WTC11 (cell line): Measurements from ENCODE around the gene GPN2. TPM values are rescaled to one million over a fixed set of nuclear protein-coding genes. Genes with fewer than 3 reads are reported as not detected.
A peak's percentile ranks its signal among the peaks of the same experiment; 100 is the strongest.

Experiments used
- ATAC-seq: fragments of 200-7000 bp; cut with Tn5 transposase; 2 replicates; pipeline ENCODE4 v1.10.0; 2021; ENCODE audit warnings: mild to moderate bottlenecking, moderate library complexity
- CTCF ChIA-PET: fragments of 300-600 bp; sonication (Branson Sonifier 250); formaldehyde crosslinking; loops from one replicate; lab custom pipeline; 2021; ENCODE audit warnings: antibody characterized with exemption; lab: Charles Lee
- POLR2A ChIA-PET: fragments of 350-600 bp; sonication (Branson Sonifier 250); formaldehyde crosslinking; loops from one replicate; lab custom pipeline; 2021; ENCODE audit warnings: antibody characterized with exemption; lab: Charles Lee
- DNase-seq: peaks from one replicate; pipeline ENCODE4 v3.0.0; 2021; ENCODE audit warnings: low spot score
- H3K27ac Mint-ChIP-seq: 2 replicates; pipeline ENCODE4 v1.8.0; 2021; ENCODE audit warnings: mixed read lengths
- H3K27me3 Mint-ChIP-seq: 2 replicates; pipeline ENCODE4 v1.8.0; 2021; ENCODE audit warnings: low read depth, mild to moderate bottlenecking, moderate library complexity, mixed read lengths
- H3K36me3 Mint-ChIP-seq: 2 replicates; pipeline ENCODE4 v1.8.0; 2021; ENCODE audit warnings: mixed read lengths
- H3K4me1 Mint-ChIP-seq: 2 replicates; pipeline ENCODE4 v1.8.0; 2022; ENCODE audit warnings: mixed read lengths
- H3K4me3 Mint-ChIP-seq: 2 replicates; pipeline ENCODE4 v1.8.0; 2021; ENCODE audit warnings: mild to moderate bottlenecking, moderate library complexity, mixed read lengths
- H3K9me3 Mint-ChIP-seq: 2 replicates; pipeline ENCODE4 v1.8.0; 2021; ENCODE audit warnings: mixed read lengths
- ETV6 ChIP-seq: sonication (generic); formaldehyde crosslinking; IDR thresholded peaks from 2 replicates; pipeline ENCODE4 v1.8.1; 2022; ENCODE audit warnings: mild to moderate bottlenecking, missing genetic modification reagents
- STAT6 ChIP-seq: sonication (generic); formaldehyde crosslinking; conservative IDR thresholded peaks from 2 replicates; pipeline ENCODE4 v1.8.1; 2023; ENCODE audit warnings: mild to moderate bottlenecking, low read depth, missing genetic modification reagents, moderate library complexity
- ZBTB21 ChIP-seq: sonication (generic); formaldehyde crosslinking; IDR thresholded peaks from 2 replicates; pipeline ENCODE4 v1.8.1; 2023; ENCODE audit warnings: mild to moderate bottlenecking, missing genetic modification reagents, borderline replicate concordance
- ZNF121 ChIP-seq: sonication (generic); formaldehyde crosslinking; IDR thresholded peaks from 2 replicates; pipeline ENCODE4 v1.8.0; 2023; ENCODE audit warnings: missing genetic modification reagents
- ZNF281 ChIP-seq: sonication (generic); formaldehyde crosslinking; IDR thresholded peaks from 2 replicates; pipeline ENCODE4 v1.8.0; 2023; ENCODE audit warnings: mild to moderate bottlenecking, missing genetic modification reagents
- total RNA-seq: library from RNA; stranded (reverse); gene quantifications from 3 replicates; pipeline ENCODE4 v1.2.3, GENCODE V29; 2021
- TF ChIP-seq, protein P1 (sequence below): fragments of 250-450 bp; sonication (Bioruptor Pico); IDR thresholded peaks from 2 replicates; pipeline ENCODE4 v1.9.0; 2021; ENCODE audit warnings: mild to moderate bottlenecking
- TF ChIP-seq, protein P2 (sequence below): fragments of 200-600 bp; IDR thresholded peaks from 2 replicates; pipeline ENCODE4 v1.8.0; 2022; ENCODE audit warnings: antibody characterized with exemption
- TF ChIP-seq, protein P3 (sequence below): sonication (generic); formaldehyde crosslinking; IDR thresholded peaks from 2 replicates; pipeline ENCODE4 v1.8.1; 2023; ENCODE audit warnings: mild to moderate bottlenecking, missing genetic modification reagents, borderline replicate concordance

The GPN2 gene
- total RNA-seq, 1 experiment from 2014 or later = 38.5 TPM

- TF ChIP-seq ZNF281 (CRISPR knock-in tag) = no peak
These were observed 62.4 kb downstream of the GPN2 start (continued) for GRCh38 chr1:26827663-26828062.

DNA sequence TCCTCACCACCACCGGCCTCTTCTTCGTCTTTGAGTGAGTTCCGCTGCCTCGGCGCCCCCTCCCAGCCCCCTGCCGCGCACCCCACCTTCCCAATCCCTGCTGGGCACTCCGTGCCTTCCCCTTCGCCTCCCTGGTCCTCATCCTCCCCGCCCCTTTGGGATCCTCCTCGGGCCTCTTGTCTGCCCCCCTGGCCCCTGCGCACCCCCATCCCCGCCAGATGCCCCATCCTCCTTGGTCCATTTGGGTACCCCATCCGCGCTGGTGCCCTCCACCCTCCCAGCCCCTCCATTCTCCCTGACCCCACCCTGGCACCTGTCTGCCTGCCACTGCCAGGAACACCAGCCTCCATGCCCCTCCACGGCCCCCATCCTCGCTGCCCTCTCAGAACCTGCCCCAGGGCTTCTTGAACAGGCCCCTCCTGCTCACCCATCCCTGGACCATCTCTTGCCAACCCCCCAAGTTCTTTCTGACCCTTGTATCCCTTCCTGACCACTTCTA lies 62.9 kb downstream of the GPN2 start:
- DNase-seq = no peak
- Mint-ChIP-seq H3K27ac (no peak overlapping the region), H3K9me3 (peaks cover 6% of the 10 kb centered on the region), H3K27me3 (peaks cover 2% of the 10 kb centered on the region; the same call in 1 of the 2 replicates), H3K4me3 (peak overlapping the region; percentile 77), H3K36me3 (no peaks in the 10 kb centered on the region; the same call in 1 of the 2 replicates), H3K4me1 (peaks cover 35% of the 10 kb centered on the region)
- no peak for ATAC-seq
- TF ChIP-seq STAT6 (CRISPR knock-in tag) (no peak), ZBTB21 (no peak), ZNF121 (no peak), ETV6 (CRISPR knock-in tag) (no peak)
- TF ChIP-seq, protein P1, sequence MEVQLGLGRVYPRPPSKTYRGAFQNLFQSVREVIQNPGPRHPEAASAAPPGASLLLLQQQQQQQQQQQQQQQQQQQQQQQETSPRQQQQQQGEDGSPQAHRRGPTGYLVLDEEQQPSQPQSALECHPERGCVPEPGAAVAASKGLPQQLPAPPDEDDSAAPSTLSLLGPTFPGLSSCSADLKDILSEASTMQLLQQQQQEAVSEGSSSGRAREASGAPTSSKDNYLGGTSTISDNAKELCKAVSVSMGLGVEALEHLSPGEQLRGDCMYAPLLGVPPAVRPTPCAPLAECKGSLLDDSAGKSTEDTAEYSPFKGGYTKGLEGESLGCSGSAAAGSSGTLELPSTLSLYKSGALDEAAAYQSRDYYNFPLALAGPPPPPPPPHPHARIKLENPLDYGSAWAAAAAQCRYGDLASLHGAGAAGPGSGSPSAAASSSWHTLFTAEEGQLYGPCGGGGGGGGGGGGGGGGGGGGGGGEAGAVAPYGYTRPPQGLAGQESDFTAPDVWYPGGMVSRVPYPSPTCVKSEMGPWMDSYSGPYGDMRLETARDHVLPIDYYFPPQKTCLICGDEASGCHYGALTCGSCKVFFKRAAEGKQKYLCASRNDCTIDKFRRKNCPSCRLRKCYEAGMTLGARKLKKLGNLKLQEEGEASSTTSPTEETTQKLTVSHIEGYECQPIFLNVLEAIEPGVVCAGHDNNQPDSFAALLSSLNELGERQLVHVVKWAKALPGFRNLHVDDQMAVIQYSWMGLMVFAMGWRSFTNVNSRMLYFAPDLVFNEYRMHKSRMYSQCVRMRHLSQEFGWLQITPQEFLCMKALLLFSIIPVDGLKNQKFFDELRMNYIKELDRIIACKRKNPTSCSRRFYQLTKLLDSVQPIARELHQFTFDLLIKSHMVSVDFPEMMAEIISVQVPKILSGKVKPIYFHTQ (CRISPR knock-in tag) = no peak
- TF ChIP-seq, protein P2, sequence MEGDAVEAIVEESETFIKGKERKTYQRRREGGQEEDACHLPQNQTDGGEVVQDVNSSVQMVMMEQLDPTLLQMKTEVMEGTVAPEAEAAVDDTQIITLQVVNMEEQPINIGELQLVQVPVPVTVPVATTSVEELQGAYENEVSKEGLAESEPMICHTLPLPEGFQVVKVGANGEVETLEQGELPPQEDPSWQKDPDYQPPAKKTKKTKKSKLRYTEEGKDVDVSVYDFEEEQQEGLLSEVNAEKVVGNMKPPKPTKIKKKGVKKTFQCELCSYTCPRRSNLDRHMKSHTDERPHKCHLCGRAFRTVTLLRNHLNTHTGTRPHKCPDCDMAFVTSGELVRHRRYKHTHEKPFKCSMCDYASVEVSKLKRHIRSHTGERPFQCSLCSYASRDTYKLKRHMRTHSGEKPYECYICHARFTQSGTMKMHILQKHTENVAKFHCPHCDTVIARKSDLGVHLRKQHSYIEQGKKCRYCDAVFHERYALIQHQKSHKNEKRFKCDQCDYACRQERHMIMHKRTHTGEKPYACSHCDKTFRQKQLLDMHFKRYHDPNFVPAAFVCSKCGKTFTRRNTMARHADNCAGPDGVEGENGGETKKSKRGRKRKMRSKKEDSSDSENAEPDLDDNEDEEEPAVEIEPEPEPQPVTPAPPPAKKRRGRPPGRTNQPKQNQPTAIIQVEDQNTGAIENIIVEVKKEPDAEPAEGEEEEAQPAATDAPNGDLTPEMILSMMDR = no peak
- TF ChIP-seq, protein P3, sequence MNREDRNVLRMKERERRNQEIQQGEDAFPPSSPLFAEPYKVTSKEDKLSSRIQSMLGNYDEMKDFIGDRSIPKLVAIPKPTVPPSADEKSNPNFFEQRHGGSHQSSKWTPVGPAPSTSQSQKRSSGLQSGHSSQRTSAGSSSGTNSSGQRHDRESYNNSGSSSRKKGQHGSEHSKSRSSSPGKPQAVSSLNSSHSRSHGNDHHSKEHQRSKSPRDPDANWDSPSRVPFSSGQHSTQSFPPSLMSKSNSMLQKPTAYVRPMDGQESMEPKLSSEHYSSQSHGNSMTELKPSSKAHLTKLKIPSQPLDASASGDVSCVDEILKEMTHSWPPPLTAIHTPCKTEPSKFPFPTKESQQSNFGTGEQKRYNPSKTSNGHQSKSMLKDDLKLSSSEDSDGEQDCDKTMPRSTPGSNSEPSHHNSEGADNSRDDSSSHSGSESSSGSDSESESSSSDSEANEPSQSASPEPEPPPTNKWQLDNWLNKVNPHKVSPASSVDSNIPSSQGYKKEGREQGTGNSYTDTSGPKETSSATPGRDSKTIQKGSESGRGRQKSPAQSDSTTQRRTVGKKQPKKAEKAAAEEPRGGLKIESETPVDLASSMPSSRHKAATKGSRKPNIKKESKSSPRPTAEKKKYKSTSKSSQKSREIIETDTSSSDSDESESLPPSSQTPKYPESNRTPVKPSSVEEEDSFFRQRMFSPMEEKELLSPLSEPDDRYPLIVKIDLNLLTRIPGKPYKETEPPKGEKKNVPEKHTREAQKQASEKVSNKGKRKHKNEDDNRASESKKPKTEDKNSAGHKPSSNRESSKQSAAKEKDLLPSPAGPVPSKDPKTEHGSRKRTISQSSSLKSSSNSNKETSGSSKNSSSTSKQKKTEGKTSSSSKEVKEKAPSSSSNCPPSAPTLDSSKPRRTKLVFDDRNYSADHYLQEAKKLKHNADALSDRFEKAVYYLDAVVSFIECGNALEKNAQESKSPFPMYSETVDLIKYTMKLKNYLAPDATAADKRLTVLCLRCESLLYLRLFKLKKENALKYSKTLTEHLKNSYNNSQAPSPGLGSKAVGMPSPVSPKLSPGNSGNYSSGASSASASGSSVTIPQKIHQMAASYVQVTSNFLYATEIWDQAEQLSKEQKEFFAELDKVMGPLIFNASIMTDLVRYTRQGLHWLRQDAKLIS (CRISPR knock-in tag) = no peak
- CTCF ChIA-PET = no interaction called here
- POLR2A ChIA-PET = no interaction called here
